Esophagus squamous epithelium (tissue), 4 donors: ENCODE results near the gene SLC6A13.

Experiments
- POLR2A ChIP-seq, 4 donors: fragments of 450-650 bp; IDR thresholded peaks; one replicate each; pipeline ENCODE4 v1.6.1; 2017; ENCODE audit warnings: antibody characterized with exemption in 4 of 4, mild to moderate bottlenecking in 4 of 4, moderate library complexity in 3 of 4
- TF ChIP-seq, protein P1 (sequence below), 6 experiments: fragments of 450-650 bp in 4 of 6; fragments of 200-600 bp in 2 of 6; sonication (generic) in 2 of 6; IDR thresholded peaks; one replicate each; pipeline ENCODE4 v1.5.1; 2016 to 2019; ENCODE audit warnings: antibody characterized with exemption in 6 of 6, mild to moderate bottlenecking in 4 of 6, moderate library complexity in 4 of 6

DNA sequence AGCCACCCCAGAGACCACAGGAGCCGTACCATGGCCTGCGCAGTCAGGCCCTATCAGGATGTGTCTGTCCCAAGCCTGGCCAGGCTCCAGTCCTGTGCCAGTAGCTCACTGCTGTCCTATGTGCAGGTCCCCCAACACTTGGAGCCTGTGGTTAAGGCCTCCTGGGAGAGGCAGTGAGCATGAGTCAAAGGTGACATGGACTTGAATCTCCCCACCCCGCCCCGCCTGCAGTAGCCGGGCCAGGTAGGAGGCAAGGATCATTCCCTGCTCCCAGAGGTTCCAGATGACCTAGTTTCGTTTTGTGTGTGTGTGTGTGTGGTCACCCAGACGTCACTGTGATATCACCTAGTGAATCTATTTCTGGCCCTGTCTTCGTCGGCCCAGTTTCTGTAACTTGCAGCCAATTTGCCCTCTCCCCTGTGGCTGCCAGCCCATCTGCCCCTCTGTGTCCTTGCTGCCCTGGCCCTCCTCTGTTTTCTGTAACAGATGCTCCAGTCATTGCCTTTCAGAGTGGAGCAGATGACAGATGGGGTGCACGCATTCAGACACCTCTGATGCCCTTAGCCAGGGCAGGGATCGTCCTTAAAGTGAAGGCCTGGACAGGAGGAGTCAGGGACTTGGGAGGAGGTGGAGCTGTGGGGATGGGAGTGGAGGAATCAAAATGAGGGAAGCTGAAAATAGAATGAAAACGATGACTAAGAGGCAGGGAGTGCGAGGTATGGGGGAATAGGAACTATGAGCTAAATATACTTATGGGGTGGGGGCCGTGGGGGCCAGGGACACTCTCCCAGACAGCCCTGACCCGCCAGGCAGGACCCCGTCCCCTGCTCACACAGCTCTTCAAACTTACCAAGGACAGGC lies 86.1 kb downstream of the SLC6A13 start:
- no peak for TF ChIP-seq POLR2A (IDR thresholded peaks at IDR 0.05)
- TF ChIP-seq, protein P1, sequence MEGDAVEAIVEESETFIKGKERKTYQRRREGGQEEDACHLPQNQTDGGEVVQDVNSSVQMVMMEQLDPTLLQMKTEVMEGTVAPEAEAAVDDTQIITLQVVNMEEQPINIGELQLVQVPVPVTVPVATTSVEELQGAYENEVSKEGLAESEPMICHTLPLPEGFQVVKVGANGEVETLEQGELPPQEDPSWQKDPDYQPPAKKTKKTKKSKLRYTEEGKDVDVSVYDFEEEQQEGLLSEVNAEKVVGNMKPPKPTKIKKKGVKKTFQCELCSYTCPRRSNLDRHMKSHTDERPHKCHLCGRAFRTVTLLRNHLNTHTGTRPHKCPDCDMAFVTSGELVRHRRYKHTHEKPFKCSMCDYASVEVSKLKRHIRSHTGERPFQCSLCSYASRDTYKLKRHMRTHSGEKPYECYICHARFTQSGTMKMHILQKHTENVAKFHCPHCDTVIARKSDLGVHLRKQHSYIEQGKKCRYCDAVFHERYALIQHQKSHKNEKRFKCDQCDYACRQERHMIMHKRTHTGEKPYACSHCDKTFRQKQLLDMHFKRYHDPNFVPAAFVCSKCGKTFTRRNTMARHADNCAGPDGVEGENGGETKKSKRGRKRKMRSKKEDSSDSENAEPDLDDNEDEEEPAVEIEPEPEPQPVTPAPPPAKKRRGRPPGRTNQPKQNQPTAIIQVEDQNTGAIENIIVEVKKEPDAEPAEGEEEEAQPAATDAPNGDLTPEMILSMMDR (IDR thresholded peaks at IDR 0.05), result no peak
